Activated gamma-delta T cell (primary cell): ENCODE measurements around the gene ERV3-1.
"Not testable (repeated sequence)": the region's sequence is repeated elsewhere in the genome, so short reads cannot be mapped to it uniquely, and the experiment has no call there.

ENCODE experiments used
- DNase-seq: peaks from one replicate; lab custom pipeline; 2025; lab: John Stamatoyannopoulos, UW

The ERV3-1 gene

GRCh38 chr7:65001291-65001814, 5.1 kb downstream of the ERV3-1 start:
- DNase-seq: no peak

- no peak for DNase-seq
Measured at GRCh38 chr7:64999165-65000004, 7.1 kb downstream of the ERV3-1 start.

- no peak for DNase-seq
Measured at GRCh38 chr7:64998865-64999164, 7.7 kb downstream of the ERV3-1 start.

GRCh38 chr7:64997927-64998391, 8.5 kb downstream of the ERV3-1 start:
- no peak for DNase-seq

- DNase-seq: no peak
Measured at GRCh38 chr7:64997164-64997908, 9.2 kb downstream of the ERV3-1 start.

- DNase-seq: no peak
Measured at GRCh38 chr7:64996305-64996704, 10.2 kb downstream of the ERV3-1 start.

GRCh38 chr7:64993901-64994300, 12.6 kb downstream of the ERV3-1 start:
- DNase-seq: no peak

GRCh38 chr7:64992971-64993370, 13.5 kb downstream of the ERV3-1 start:
- no peak for DNase-seq

GRCh38 chr7:64990936-64991335, 15.6 kb downstream of the ERV3-1 start, which contains the start of gene ZNF117:
ZNF117 (minus strand) TSS chr7:64991036.
- no peak for DNase-seq

GRCh38 chr7:64990216-64990615, 16.3 kb downstream of the ERV3-1 start:
- no peak for DNase-seq

- DNase-seq: no peak
Measured at GRCh38 chr7:64978497-64979203, 27.8 kb downstream of the ERV3-1 start.

GRCh38 chr7:64965594-64965993, 40.9 kb downstream of the ERV3-1 start:
- no peak for DNase-seq

- no peak for DNase-seq
Measured at GRCh38 chr7:64959072-64959747, 47.3 kb downstream of the ERV3-1 start.

GRCh38 chr7:64951250-64951848, 55.1 kb downstream of the ERV3-1 start:
- DNase-seq: no peak

- DNase-seq: not testable (repeated sequence)
Measured at GRCh38 chr7:64950673-64951072, 55.8 kb downstream of the ERV3-1 start.

- not testable (repeated sequence) for DNase-seq
Measured at GRCh38 chr7:64948774-64949173, 57.7 kb downstream of the ERV3-1 start.

- DNase-seq: no peak
Measured at GRCh38 chr7:64947252-64948000, 59.1 kb downstream of the ERV3-1 start.

- DNase-seq: no peak
Measured at GRCh38 chr7:64946772-64947171, 59.7 kb downstream of the ERV3-1 start.

GRCh38 chr7:64945503-64946175, 60.8 kb downstream of the ERV3-1 start:
- DNase-seq: no peak
